PFSK-1 (cell line): ENCODE results near the gene LTBP2.

ENCODE experiments used
- FOXP2 ChIP-seq: optimal IDR thresholded peaks from 2 replicates; pipeline ENCODE3; 2011; ENCODE audit warnings: borderline replicate concordance, control low read depth, inconsistent platforms; ENCODE audit not compliant: insufficient read depth; ENCODE audit errors: extremely low read length, extremely low read depth
- POLR2AphosphoS5 ChIP-seq: IDR thresholded peaks from 2 replicates; pipeline ENCODE4 v1.6.1; 2012; ENCODE audit warnings: low read depth, mild to moderate bottlenecking, control low read depth, low read length, moderate library complexity
- REST ChIP-seq, 2 experiments: IDR thresholded peaks; 2 replicates each; pipeline versions ENCODE4 v1.6.1 to v1.8.0; 2011 to 2012; ENCODE audit warnings: low read depth in 2 of 2, low read length in 2 of 2, control low read depth in 1 of 2, inconsistent platforms in 1 of 2, mild to moderate bottlenecking in 1 of 2, moderate library complexity in 1 of 2; ENCODE audit not compliant: insufficient read depth in 1 of 2
- SIN3A ChIP-seq: IDR thresholded peaks from 2 replicates; pipeline ENCODE4 v1.6.1; 2012; ENCODE audit warnings: mild to moderate bottlenecking, low read length, moderate library complexity, borderline replicate concordance; ENCODE audit not compliant: insufficient read depth
- TAF1 ChIP-seq: IDR thresholded peaks from 2 replicates; pipeline ENCODE4 v1.6.1; 2012; ENCODE audit warnings: low read length, control low read depth, borderline replicate concordance; ENCODE audit not compliant: insufficient read depth

Gene LTBP2

GRCh38 chr14:74505831-74506230, 106.2 kb downstream of the LTBP2 start:
- TF ChIP-seq REST (IDR thresholded peaks at IDR 0.05; ENCODE audit: insufficient read depth in 1 of 2, low read depth in 2 of 2, low read length in 2 of 2) (no peak), POLR2AphosphoS5 (no peak), TAF1 (no peak), SIN3A (no peak), FOXP2 (no peak)

GRCh38 chr14:74504874-74505720, 106.9 kb downstream of the LTBP2 start:
- no peak for TF ChIP-seq POLR2AphosphoS5

GRCh38 chr14:74504412-74504811, 107.6 kb downstream of the LTBP2 start:
- TF ChIP-seq REST (IDR thresholded peaks at IDR 0.05; ENCODE audit: insufficient read depth in 1 of 2, low read depth in 2 of 2, low read length in 2 of 2) (no peak), TAF1 (no peak), SIN3A (no peak), FOXP2 (no peak), POLR2AphosphoS5 (no peak)

- TF ChIP-seq POLR2AphosphoS5 (no peak), FOXP2 (no peak), REST (IDR thresholded peaks at IDR 0.05; ENCODE audit: insufficient read depth in 1 of 2, low read depth in 2 of 2, low read length in 2 of 2) (no peak), TAF1 (no peak), SIN3A (no peak)
Observed at GRCh38 chr14:74503938-74504335, 108.1 kb downstream of the LTBP2 start.

GRCh38 chr14:74503291-74503937, 108.6 kb downstream of the LTBP2 start:
- TF ChIP-seq POLR2AphosphoS5 = no peak
- TF ChIP-seq TAF1 = no peak
- TF ChIP-seq REST (IDR thresholded peaks at IDR 0.05; ENCODE audit: insufficient read depth in 1 of 2, low read depth in 2 of 2, low read length in 2 of 2) = no peak
- TF ChIP-seq SIN3A = no peak
- TF ChIP-seq FOXP2 = no peak
